Urinary bladder (tissue), 4 donors: ENCODE data around the gene NPAS3. TPM values are rescaled to one million over a fixed set of nuclear protein-coding genes. Genes with fewer than 3 reads are reported as not detected.

Source experiments
- DNase-seq: peaks from one replicate; pipeline ENCODE4 v3.0.0-alpha.2; 2015; ENCODE audit errors: extremely low spot score
- H3K27ac ChIP-seq: one replicate; pipeline ENCODE4 v1.5.1; 2013; ENCODE audit warnings: low read depth, mild to moderate bottlenecking, moderate library complexity
- H3K36me3 ChIP-seq: one replicate; pipeline ENCODE4 v1.6.1; 2013; ENCODE audit warnings: mild to moderate bottlenecking, moderate library complexity; ENCODE audit not compliant: insufficient read depth
- H3K4me1 ChIP-seq: one replicate; pipeline ENCODE4 v1.6.1; 2013; ENCODE audit warnings: mild to moderate bottlenecking, moderate library complexity; ENCODE audit not compliant: insufficient read depth
- H3K4me3 ChIP-seq: one replicate; pipeline ENCODE4 v1.5.1; 2013; ENCODE audit warnings: low read depth, low read length
- WGBS: extraction: QIAGEN DNeasy Blood & Tissue Kit; methylation state at CpG from one replicate; pipeline ENCODE4 v1.1.7; 2013; 5-methylcytosine and 5-hydroxymethylcytosine counted together
- polyA plus RNA-seq: library from polyadenylated mRNA; stranded (reverse); fragments of 200-250 nt; gene quantifications from one replicate; pipeline ENCODE4 v1.2.3, GENCODE V29; 2013
- total RNA-seq: library from RNA; depleted of rRNA; stranded (reverse); fragments of >200 nt; gene quantifications from one replicate; pipeline ENCODE4 v1.2.3, GENCODE V29; 2014
- donor health status: healthy with polysubstance abuse.
- donor health status: healthy.

NPAS3 gene
- total and polyA plus RNA-seq, 2 donors: 1.0 to 7.1 TPM

- 81% methylated on average over 5 of the region's 5 CpGs for WGBS
- H3K36me3 ChIP-seq: no peaks in the 10 kb centered on the region
- H3K4me3 ChIP-seq: no peak overlapping the region
- DNase-seq: no peak
- H3K4me1 ChIP-seq: no peaks in the 10 kb centered on the region
- H3K27ac ChIP-seq: no peak overlapping the region
These were observed 739.3 kb downstream of the NPAS3 start for GRCh38 chr14:33678005-33678404.

- H3K4me1 ChIP-seq: no peaks in the 10 kb centered on the region
- H3K27ac ChIP-seq: no peak overlapping the region
- 81% methylated on average over 2 of the region's 2 CpGs for WGBS
- DNase-seq: no peak
- H3K36me3 ChIP-seq: no peaks in the 10 kb centered on the region
- no peak overlapping the region for H3K4me3 ChIP-seq
These were observed 740.3 kb downstream of the NPAS3 start for GRCh38 chr14:33679025-33679424.

DNA sequence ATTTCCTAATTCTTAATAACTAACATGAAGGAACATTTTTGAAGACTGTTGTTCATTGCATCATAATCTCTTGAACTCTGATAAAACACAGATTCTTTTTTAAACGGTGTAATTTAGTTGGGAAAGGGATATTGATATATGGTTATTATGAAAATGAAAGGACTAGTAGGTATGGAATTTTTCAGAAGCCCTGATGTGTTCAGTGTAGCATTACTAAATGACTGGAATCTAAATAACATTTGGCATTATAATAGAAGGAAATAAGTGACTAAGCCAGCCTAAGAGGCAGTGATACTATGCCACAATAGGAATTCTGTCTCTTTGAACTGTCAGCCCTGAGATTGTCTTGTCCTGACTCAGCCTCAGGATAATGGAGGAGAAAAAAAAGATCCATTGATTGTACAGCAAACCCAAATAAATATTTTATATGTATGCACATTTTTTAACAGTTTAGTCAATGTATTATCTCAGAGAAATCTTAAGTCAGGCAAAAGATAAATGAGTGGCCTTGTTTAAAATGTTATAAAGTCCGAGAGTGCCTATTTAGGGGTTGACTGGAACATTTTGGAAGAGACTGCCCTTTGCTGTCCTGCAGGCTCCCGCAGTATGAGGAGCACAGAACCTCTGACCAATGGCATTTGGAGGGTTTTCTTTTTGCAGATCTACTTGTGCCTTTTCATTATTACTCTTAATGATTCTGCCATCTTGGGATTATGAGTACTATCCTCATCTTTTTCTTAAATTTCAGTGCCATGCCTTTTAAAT is 741.0 kb downstream of the NPAS3 start:
- Histone ChIP-seq H3K27ac (no peak overlapping the region), H3K4me3 (no peak overlapping the region), H3K36me3 (no peaks in the 10 kb centered on the region), H3K4me1 (no peaks in the 10 kb centered on the region)
- 65% methylated on average over 3 of the region's 3 CpGs for WGBS
- DNase-seq: no peak

DNA sequence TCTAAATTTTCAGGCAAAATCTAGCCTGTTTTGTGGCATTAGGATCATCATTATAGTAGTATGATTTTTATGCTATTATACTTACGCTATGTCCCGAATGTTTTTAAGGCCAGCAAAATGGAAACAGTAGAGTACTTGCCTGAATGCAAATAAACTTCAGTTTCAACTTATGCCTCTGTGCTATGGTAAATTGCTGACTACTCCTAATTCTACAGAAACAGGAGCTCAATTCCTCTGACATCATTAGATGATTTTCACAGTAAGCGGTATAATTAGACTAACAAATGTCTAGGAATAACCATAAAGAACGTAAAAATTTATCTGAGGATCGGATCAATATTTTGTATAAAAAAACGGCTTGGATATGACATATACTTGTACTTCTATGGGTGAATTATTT is 742.2 kb downstream of the NPAS3 start:
- no peak overlapping the region for H3K27ac ChIP-seq
- H3K36me3 ChIP-seq: no peaks in the 10 kb centered on the region
- no peak overlapping the region for H3K4me3 ChIP-seq
- H3K4me1 ChIP-seq: no peaks in the 10 kb centered on the region
- DNase-seq: no peak
- WGBS: 97% methylated on average over 6 of the region's 6 CpGs

GRCh38 chr14:33682760-33683159 is 744.1 kb downstream of the NPAS3 start:
- 54% methylated on average over 4 of the region's 4 CpGs for WGBS
- Histone ChIP-seq H3K36me3 (no peaks in the 10 kb centered on the region), H3K4me1 (no peaks in the 10 kb centered on the region), H3K4me3 (no peak overlapping the region), H3K27ac (no peak overlapping the region)
- no peak for DNase-seq

DNA sequence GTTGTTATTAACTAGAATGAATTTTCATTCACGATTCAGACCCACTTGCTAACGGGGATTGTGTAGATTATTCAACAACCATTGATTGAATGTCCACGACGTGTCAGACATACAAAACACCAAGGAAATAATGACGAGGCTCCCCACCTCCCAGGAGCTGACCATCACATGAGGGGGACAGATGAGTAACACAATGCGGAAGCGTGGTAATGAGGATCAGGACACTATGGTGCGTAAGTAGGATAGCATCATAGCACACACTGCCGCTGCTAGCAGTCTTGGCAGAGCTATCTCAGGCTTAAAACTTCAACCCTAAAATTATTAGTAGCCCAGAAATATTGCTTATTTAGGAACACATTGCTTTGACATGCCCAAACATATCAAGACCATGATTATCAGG is 746.3 kb downstream of the NPAS3 start:
- 96% methylated on average over 9 of the region's 9 CpGs for WGBS
- Histone ChIP-seq H3K27ac (no peak overlapping the region), H3K4me3 (no peak overlapping the region), H3K4me1 (no peaks in the 10 kb centered on the region), H3K36me3 (no peaks in the 10 kb centered on the region)
- DNase-seq: no peak

DNA sequence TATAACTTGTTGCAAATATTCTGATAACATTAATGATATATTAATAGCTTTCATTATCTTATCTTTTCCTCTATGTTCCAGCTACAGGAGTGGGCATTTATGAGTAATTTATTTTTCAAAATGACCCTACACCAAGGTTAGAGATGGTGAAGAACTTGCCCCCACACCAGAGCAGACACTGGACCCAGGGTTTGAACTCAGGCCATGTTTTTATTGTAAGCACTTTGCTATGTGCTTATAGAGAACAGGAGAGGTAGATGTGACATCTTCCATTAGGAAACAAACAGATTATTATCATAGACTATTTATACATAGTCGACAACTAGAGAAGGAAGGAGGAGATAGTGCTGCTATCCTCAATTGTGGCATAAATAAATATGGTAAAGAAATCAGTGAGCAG is 747.0 kb downstream of the NPAS3 start:
- DNase-seq: no peak
- no peak overlapping the region for H3K27ac ChIP-seq
- H3K36me3 ChIP-seq: no peaks in the 10 kb centered on the region
- WGBS: 75% methylated on average over 1 of the region's 1 CpG
- H3K4me3 ChIP-seq: no peak overlapping the region
- no peaks in the 10 kb centered on the region for H3K4me1 ChIP-seq

DNA sequence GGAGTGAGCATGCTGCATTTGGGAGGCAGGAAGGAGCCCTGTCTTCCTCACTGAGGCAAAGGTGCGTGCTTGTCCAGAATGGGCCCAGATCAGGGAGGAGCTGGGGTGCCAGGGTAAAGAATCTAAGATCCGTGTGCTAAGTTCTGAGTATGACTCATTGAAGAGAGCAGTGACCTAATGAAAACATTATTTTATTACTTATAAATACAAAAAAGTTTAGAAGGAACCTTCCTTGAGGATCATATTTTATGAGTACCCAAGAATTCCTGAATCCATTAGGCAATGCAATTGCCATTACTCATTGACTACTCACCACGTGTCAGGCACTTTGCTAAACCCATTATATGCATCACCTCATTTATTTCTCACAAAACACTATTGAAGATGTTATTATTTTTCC is 747.5 kb downstream of the NPAS3 start:
- no peak overlapping the region for H3K27ac ChIP-seq
- no peak overlapping the region for H3K4me3 ChIP-seq
- 71% methylated on average over 3 of the region's 3 CpGs for WGBS
- DNase-seq: no peak
- no peaks in the 10 kb centered on the region for H3K4me1 ChIP-seq
- H3K36me3 ChIP-seq: no peaks in the 10 kb centered on the region

DNA sequence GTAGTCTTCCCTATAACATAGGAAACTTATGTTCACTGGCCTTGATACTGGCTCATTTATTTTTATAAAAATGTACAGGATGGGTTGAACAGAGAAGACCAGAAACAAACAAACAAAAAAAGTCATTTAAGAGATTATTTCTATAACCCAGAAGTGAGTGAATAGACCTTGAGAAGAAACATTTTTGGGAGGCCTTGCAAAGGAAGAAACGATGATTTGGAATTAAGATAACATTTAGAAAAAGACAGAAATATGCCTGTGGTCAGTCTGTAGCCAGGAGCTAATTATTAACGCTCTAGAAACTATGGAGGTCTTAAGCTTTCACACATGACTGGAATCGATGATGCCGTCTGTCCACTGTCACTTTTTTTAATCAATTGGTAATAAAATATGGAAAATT is 748.2 kb downstream of the NPAS3 start:
- WGBS: 90% methylated on average over 4 of the region's 4 CpGs
- DNase-seq: no peak
- no peaks in the 10 kb centered on the region for H3K36me3 ChIP-seq
- H3K4me3 ChIP-seq: no peak overlapping the region
- no peak overlapping the region for H3K27ac ChIP-seq
- no peaks in the 10 kb centered on the region for H3K4me1 ChIP-seq

- Histone ChIP-seq H3K4me1 (no peaks in the 10 kb centered on the region), H3K36me3 (no peaks in the 10 kb centered on the region), H3K27ac (no peak overlapping the region), H3K4me3 (no peak overlapping the region)
- DNase-seq: no peak
- 95% methylated on average over 4 of the region's 4 CpGs for WGBS
These were observed 751.0 kb downstream of the NPAS3 start for GRCh38 chr14:33689680-33690079.

GRCh38 chr14:33691907-33692306 is 753.2 kb downstream of the NPAS3 start:
- Histone ChIP-seq H3K4me1 (no peaks in the 10 kb centered on the region), H3K27ac (no peak overlapping the region), H3K36me3 (no peaks in the 10 kb centered on the region), H3K4me3 (no peak overlapping the region)
- DNase-seq: no peak
- 86% methylated on average over 4 of the region's 4 CpGs for WGBS

GRCh38 chr14:33692762-33693161 is 754.1 kb downstream of the NPAS3 start:
- Histone ChIP-seq H3K4me3 (no peak overlapping the region), H3K36me3 (no peaks in the 10 kb centered on the region), H3K4me1 (no peaks in the 10 kb centered on the region), H3K27ac (no peak overlapping the region)
- no peak for DNase-seq
- WGBS: 51% methylated on average over 2 of the region's 2 CpGs

- H3K4me3 ChIP-seq: no peak overlapping the region
- H3K36me3 ChIP-seq: no peaks in the 10 kb centered on the region
- no peaks in the 10 kb centered on the region for H3K4me1 ChIP-seq
- no peak overlapping the region for H3K27ac ChIP-seq
- DNase-seq: no peak
- WGBS: 77% methylated on average over 4 of the region's 4 CpGs
These were observed 754.6 kb downstream of the NPAS3 start for GRCh38 chr14:33693237-33693636.

DNA sequence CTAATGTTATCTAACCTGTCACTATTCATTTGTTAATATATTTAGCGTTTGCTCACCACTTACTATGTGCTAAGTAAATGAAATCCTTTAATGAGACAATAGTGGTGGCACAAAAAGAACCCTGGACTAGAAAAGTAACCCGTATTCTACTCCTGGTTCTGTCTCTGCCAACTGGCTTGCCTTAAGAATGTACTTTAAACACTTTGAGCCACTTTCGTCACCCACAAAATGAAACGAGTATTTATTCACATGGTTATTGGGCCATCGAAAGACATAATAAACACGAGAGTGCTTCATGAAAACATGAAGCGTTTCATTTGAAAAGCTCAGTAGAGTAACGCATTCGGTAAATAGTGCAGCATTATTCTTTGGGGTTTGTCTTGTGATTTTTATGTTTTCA is 757.5 kb downstream of the NPAS3 start:
- no peak overlapping the region for H3K4me3 ChIP-seq
- 93% methylated on average over 9 of the region's 9 CpGs for whole genome bisulfite sequencing
- no peak overlapping the region for H3K27ac ChIP-seq
- no peaks in the 10 kb centered on the region for H3K4me1 ChIP-seq
- no peak for DNase-seq
- no peaks in the 10 kb centered on the region for H3K36me3 ChIP-seq
